ENCODE measurements around the gene FCN3. TPM values are rescaled to one million over a fixed set of nuclear protein-coding genes. Genes with fewer than 3 reads are reported as not detected.

Gene FCN3
- total RNA-seq: 0.14 TPM in 1 of 2 replicates, not detected in the other

GRCh38 chr1:27374362-27375086 lies at the start of gene FCN3:
Gene FCN3 (minus strand): TSS chr1:27374824. CDS start chr1:27374818, 6 bp downstream.

GRCh38 chr1:27392096-27392777 lies 17.6 kb upstream of the FCN3 start, which contains the start of gene GPR3:
Gene GPR3 (plus strand): TSS chr1:27392622. CDS start chr1:27393799, 1,177 bp downstream.

GRCh38 chr1:27383039-27383605 lies 8.5 kb upstream of the FCN3 start, which contains the start of gene CD164L2:
Gene CD164L2 (minus strand): TSS chr1:27383333. CDS start chr1:27383239, 94 bp downstream.

GRCh38 chr1:27366411-27367159 lies 8.0 kb downstream of the FCN3 start, which contains the start of gene MAP3K6:
Gene MAP3K6 (minus strand): TSS chr1:27366961. CDS start chr1:27366597, 364 bp downstream.

GRCh38 chr1:27341525-27342252 lies 32.9 kb downstream of the FCN3 start, which contains the start of gene SYTL1:
Gene SYTL1 (plus strand): TSS chr1:27342022. CDS start chr1:27345335, 3,313 bp downstream.

GRCh38 chr1:27321813-27322568 lies 52.6 kb downstream of the FCN3 start, which contains the start of gene TMEM222:
Gene TMEM222 (plus strand): TSS chr1:27322163. CDS start chr1:27322198, 35 bp downstream.

Small RNAs within 50 kb of the gene (small RNA-seq; reads per million reads assigned to genes)
- 0.49 reads per million for gene RNU6-48P

Other genes starting within 250 kb of the FCN3 start
- gene SLC9A1, start 219.7 kb downstream of the FCN3 start, total RNA-seq: 13.3 and 15.7 TPM in 2 replicates
- 18.1 and 22.7 TPM in 2 replicates for gene WDTC1, start 140.2 kb downstream of the FCN3 start, total RNA-seq
- 23.9 and 25.7 TPM in 2 replicates for gene TMEM222, start 52.7 kb downstream of the FCN3 start, total RNA-seq
- gene SYTL1, start 32.8 kb downstream of the FCN3 start, total RNA-seq: 0.07 TPM in 1 of 2 replicates, not detected in the other
- 10.1 and 15.0 TPM in 2 replicates for gene MAP3K6, start 7.9 kb downstream of the FCN3 start, total RNA-seq
- gene CD164L2, start 8.5 kb upstream of the FCN3 start, total RNA-seq: not detected in 2 replicates
- gene GPR3, start 17.8 kb upstream of the FCN3 start, total RNA-seq: 0.80 and 2.1 TPM in 2 replicates
- gene WASF2, start 115.3 kb upstream of the FCN3 start, total RNA-seq: 56.1 and 59.5 TPM in 2 replicates
- 8.9 and 12.2 TPM in 2 replicates for gene AHDC1, start 229.3 kb upstream of the FCN3 start, total RNA-seq